ENCODE measurements around the gene CSNK1G3. TPM values are rescaled to one million over a fixed set of nuclear protein-coding genes. Genes with fewer than 3 reads are reported as not detected.
"Not testable (repeated sequence)": the region's sequence is repeated elsewhere in the genome, so short reads cannot be mapped to it uniquely, and the experiment has no call there.

The CSNK1G3 gene
- total RNA-seq, 1 donor from 2014 or later: 63.9 TPM

DNA sequence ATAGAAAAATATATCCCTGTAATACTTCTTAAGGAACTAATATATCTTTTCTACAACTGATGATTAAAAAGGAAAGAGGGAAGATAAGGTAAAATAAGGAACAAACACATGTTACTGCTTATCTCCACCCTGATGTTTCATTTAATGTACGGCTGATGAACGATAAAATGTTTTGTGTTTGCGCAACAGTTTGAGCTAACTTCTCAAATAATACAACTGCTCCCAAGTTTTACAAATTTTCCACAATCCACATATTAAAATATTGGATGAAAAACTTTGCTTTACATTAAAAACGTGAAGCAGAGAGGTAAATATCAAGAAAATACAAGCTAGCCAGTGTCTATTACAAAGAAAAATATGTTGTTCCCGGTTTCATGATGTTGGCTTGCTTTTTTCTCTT is 21.0 kb upstream of the CSNK1G3 start:
- Mint-ChIP-seq H3K27ac (no peak overlapping the region), H3K4me1 (peaks cover 4% of the 10 kb centered on the region), H3K27me3 (ENCODE audit: low read depth) (peaks cover 2% of the 10 kb centered on the region), H3K36me3 (no peaks in the 10 kb centered on the region), H3K4me3 (no peak overlapping the region), H3K9me3 (no peaks in the 10 kb centered on the region)
- DNase-seq (ENCODE audit: low spot score in 2 of 2, unreplicated experiment in 2 of 2): no peak
- TF ChIP-seq, protein P1, sequence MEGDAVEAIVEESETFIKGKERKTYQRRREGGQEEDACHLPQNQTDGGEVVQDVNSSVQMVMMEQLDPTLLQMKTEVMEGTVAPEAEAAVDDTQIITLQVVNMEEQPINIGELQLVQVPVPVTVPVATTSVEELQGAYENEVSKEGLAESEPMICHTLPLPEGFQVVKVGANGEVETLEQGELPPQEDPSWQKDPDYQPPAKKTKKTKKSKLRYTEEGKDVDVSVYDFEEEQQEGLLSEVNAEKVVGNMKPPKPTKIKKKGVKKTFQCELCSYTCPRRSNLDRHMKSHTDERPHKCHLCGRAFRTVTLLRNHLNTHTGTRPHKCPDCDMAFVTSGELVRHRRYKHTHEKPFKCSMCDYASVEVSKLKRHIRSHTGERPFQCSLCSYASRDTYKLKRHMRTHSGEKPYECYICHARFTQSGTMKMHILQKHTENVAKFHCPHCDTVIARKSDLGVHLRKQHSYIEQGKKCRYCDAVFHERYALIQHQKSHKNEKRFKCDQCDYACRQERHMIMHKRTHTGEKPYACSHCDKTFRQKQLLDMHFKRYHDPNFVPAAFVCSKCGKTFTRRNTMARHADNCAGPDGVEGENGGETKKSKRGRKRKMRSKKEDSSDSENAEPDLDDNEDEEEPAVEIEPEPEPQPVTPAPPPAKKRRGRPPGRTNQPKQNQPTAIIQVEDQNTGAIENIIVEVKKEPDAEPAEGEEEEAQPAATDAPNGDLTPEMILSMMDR (IDR thresholded peaks at IDR 0.05; ENCODE audit: unreplicated experiment): no peak

DNA sequence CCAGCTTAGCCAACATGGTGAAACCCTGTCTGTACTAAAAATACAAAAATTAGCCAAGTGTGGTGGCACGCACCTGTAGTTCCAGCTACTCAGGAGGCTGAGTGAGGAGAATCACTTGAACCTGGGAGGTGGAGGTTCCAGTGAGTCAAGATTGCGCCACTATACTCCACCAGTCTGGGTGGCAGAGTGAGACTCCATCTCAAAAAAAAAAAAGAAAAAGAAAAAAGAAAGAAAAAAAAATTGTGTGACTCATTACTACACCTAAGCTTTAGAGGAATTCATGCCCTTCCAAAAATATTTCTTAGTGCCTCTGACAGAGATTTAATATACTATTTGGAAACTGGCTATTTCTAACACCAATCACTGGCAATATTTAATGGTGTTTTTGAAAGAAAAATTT is 16.8 kb upstream of the CSNK1G3 start:
- not testable (repeated sequence) for H3K27me3 Mint-ChIP-seq (ENCODE audit: low read depth); H3K27ac Mint-ChIP-seq; DNase-seq (ENCODE audit: low spot score in 2 of 2, unreplicated experiment in 2 of 2); H3K4me1 Mint-ChIP-seq; H3K9me3 Mint-ChIP-seq; H3K4me3 Mint-ChIP-seq; H3K36me3 Mint-ChIP-seq

DNA sequence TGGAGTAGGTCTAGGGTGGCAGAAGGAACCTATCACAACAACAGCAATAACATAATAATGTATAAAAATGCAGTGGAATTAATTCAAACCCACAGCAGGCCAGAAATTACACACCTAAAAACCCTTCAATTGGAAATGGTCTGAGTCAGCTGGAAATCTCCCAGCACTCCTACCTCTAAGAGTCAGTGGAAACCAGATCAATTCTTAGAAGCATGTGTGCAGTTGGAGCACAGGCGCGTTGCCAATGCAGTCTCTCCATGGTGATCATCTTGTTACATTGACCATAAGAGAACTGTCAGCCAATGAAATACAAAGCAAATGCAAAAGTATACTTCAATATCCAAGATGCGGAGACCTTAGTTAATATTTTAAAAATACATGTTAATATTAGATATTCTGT is 15.1 kb upstream of the CSNK1G3 start:
- Mint-ChIP-seq H3K9me3 (no peaks in the 10 kb centered on the region), H3K4me3 (no peak overlapping the region), H3K27me3 (ENCODE audit: low read depth) (no peaks in the 10 kb centered on the region), H3K4me1 (no peaks in the 10 kb centered on the region), H3K36me3 (no peaks in the 10 kb centered on the region), H3K27ac (no peak overlapping the region)
- no peak for DNase-seq (ENCODE audit: low spot score in 2 of 2, unreplicated experiment in 2 of 2)
- TF ChIP-seq, protein P1 (IDR thresholded peaks at IDR 0.05; ENCODE audit: unreplicated experiment): no peak

DNA sequence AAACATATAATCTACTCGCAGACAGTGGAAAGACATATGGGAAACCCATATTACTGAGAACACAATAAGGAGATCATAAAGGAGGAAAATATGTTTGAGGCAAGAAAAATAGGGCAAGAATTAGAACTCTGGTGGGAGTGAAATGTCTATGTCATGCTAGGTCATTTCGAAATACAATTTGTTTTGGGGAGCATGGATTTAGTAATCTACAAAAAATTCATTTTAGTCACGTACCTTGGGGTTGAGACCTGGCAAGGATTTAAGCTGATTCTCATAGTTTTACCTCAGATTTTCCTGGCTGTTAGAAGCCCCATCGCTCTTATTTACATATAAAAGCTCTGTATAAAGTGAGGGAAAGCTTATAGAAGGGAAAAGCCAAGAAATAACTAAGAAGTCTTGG is 11.5 kb upstream of the CSNK1G3 start:
- Mint-ChIP-seq H3K4me1 (peaks cover 6% of the 10 kb centered on the region), H3K4me3 (no peak overlapping the region), H3K27ac (no peak overlapping the region), H3K36me3 (no peaks in the 10 kb centered on the region), H3K9me3 (no peaks in the 10 kb centered on the region), H3K27me3 (ENCODE audit: low read depth) (no peaks in the 10 kb centered on the region)
- no peak for DNase-seq (ENCODE audit: low spot score in 2 of 2, unreplicated experiment in 2 of 2)
- TF ChIP-seq, protein P1 (IDR thresholded peaks at IDR 0.05; ENCODE audit: unreplicated experiment): no peak

DNA sequence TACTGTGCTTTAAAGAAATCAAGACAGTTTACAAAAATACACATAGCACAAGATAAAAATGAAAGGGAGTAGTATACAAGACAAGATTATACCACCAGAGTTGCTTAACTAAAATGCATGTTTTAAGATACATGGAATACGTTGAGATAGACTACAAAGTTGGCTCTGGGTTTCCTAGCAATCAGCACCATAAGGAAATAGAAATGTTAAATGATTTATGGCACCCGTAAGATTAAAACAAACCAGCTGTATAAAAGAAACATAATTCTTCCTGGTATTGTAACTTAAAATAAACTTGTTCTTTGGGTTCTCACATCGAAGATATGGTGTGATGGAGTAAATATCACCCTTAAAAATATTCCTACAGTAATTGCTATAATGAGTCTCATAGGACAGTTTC is 9.9 kb upstream of the CSNK1G3 start:
- TF ChIP-seq, protein P1 (IDR thresholded peaks at IDR 0.05; ENCODE audit: unreplicated experiment): no peak
- no peaks in the 10 kb centered on the region for H3K36me3 Mint-ChIP-seq
- peaks cover 12% of the 10 kb centered on the region for H3K4me1 Mint-ChIP-seq
- no peak overlapping the region for H3K4me3 Mint-ChIP-seq
- no peaks in the 10 kb centered on the region for H3K9me3 Mint-ChIP-seq
- no peak overlapping the region for H3K27ac Mint-ChIP-seq
- no peak for DNase-seq (ENCODE audit: low spot score in 2 of 2, unreplicated experiment in 2 of 2)
- H3K27me3 Mint-ChIP-seq (ENCODE audit: low read depth): no peaks in the 10 kb centered on the region

DNA sequence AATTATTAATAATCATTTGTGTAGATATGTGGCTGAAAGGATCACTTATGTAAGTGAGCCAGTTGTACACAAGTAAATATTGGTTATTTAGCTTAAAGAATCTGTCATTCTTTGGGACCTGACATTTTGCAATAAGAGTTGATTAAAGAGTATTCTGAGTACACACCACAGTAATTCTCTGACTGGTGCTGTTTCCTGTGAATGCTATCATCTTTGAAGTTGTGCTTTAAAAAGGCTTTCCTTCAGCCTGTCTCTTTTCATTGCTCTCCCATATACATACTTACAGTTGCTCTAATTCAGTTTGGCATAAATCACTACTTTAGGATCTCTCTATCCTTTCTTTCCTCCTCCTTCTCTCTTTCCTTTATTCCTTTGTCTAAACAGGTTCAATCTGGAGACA is 8.7 kb upstream of the CSNK1G3 start:
- H3K9me3 Mint-ChIP-seq: no peaks in the 10 kb centered on the region
- no peaks in the 10 kb centered on the region for H3K27me3 Mint-ChIP-seq (ENCODE audit: low read depth)
- DNase-seq (ENCODE audit: low spot score in 2 of 2, unreplicated experiment in 2 of 2): no peak
- TF ChIP-seq, protein P1 (IDR thresholded peaks at IDR 0.05; ENCODE audit: unreplicated experiment): no peak
- H3K4me1 Mint-ChIP-seq: peaks cover 12% of the 10 kb centered on the region
- H3K27ac Mint-ChIP-seq: no peak overlapping the region
- H3K4me3 Mint-ChIP-seq: no peak overlapping the region
- H3K36me3 Mint-ChIP-seq: no peaks in the 10 kb centered on the region

Measured in mesothelial cell of epicardium (in vitro differentiated cells).